ENCODE measurements around the gene LRRC43. TPM values are rescaled to one million over a fixed set of nuclear protein-coding genes. Genes with fewer than 3 reads are reported as not detected.
A peak's percentile ranks its signal among the peaks of the same experiment; 100 is the strongest.

The LRRC43 gene
- total RNA-seq, 2 experiments from 2014 or later = not detected

GRCh38 chr12:122166422-122167349 lies 16.2 kb upstream of the LRRC43 start:
- Mint-ChIP-seq H3K27ac (no peak overlapping the region), H3K9me3 (no peaks in the 10 kb centered on the region), H3K4me3 (no peak overlapping the region), H3K36me3 (ENCODE audit: low read depth) (no peaks in the 10 kb centered on the region), H3K27me3 (no peaks in the 10 kb centered on the region), H3K4me1 (ENCODE audit: low read depth) (no peaks in the 10 kb centered on the region)
- Histone ChIP-seq H3K36me3 (ENCODE audit: insufficient read depth, low read length) (no peaks in the 10 kb centered on the region), H3K27me3 (ENCODE audit: control insufficient read depth in 1 of 2, insufficient read depth in 2 of 2, low read length in 2 of 2) (no peaks in the 10 kb centered on the region), H3K9me3 (ENCODE audit: control insufficient read depth in 1 of 2, insufficient read depth in 1 of 2, low read length in 2 of 2) (no peaks in the 10 kb centered on the region), H3K4me3 (ENCODE audit: low read length) (no peak overlapping the region), H3K27ac (ENCODE audit: low read depth in 1 of 2, low read length in 2 of 2) (no peak overlapping the region), H3K4me1 (ENCODE audit: insufficient read depth, low read length) (peaks cover 4% of the 10 kb centered on the region)
- ATAC-seq (ENCODE audit: poor library complexity) (no peak), DNase-seq (peak in 1 of 14 experiments; percentile 43)
- ChIA-PET POLR2A (no interaction called here), CTCF (no interaction called here)
- TF ChIP-seq CTCF (IDR thresholded peaks at IDR 0.05) = no peak
- intact Hi-C loops (cut with DNase I, micrococcal nuclease) = no loop called here

GRCh38 chr12:122167356-122167925 lies 15.5 kb upstream of the LRRC43 start:
- no peaks in the 10 kb centered on the region for H3K36me3 ChIP-seq (ENCODE audit: insufficient read depth, low read length)
- intact Hi-C loops (cut with DNase I, micrococcal nuclease) = no loop called here
- Mint-ChIP-seq H3K27me3 (no peaks in the 10 kb centered on the region), H3K27ac (no peak overlapping the region), H3K36me3 (ENCODE audit: low read depth) (no peaks in the 10 kb centered on the region), H3K9me3 (no peaks in the 10 kb centered on the region), H3K4me1 (ENCODE audit: low read depth) (no peaks in the 10 kb centered on the region), H3K4me3 (no peak overlapping the region)
- ChIA-PET CTCF (no interaction called here), POLR2A (no interaction called here)
- no peak overlapping the region for H3K4me3 ChIP-seq (ENCODE audit: low read length)
- H3K9me3 ChIP-seq (ENCODE audit: control insufficient read depth in 1 of 2, insufficient read depth in 1 of 2, low read length in 2 of 2) = no peaks in the 10 kb centered on the region
- no peaks in the 10 kb centered on the region for H3K4me1 ChIP-seq (ENCODE audit: insufficient read depth, low read length)
- DNase-seq = no peak
- TF ChIP-seq CTCF (IDR thresholded peaks at IDR 0.05) = no peak
- H3K27ac ChIP-seq (ENCODE audit: low read depth in 1 of 2, low read length in 2 of 2) = no peak overlapping the region
- no peaks in the 10 kb centered on the region for H3K27me3 ChIP-seq (ENCODE audit: control insufficient read depth in 1 of 2, insufficient read depth in 2 of 2, low read length in 2 of 2)
- no peak for ATAC-seq (ENCODE audit: poor library complexity)

GRCh38 chr12:122168492-122168891 lies 14.4 kb upstream of the LRRC43 start:
- H3K27ac Mint-ChIP-seq = no peak overlapping the region
- H3K36me3 Mint-ChIP-seq (ENCODE audit: low read depth) = no peaks in the 10 kb centered on the region
- DNase-seq = no peak
- intact Hi-C loops (cut with DNase I, micrococcal nuclease) = no loop called here
- ChIA-PET POLR2A (interaction anchor here (0.7 kb wide), 1 partner anchor 142 kb away, joined by 3 read pairs; no protein-coding TSS in a partner anchor), CTCF (no interaction called here)
- Histone ChIP-seq H3K36me3 (ENCODE audit: insufficient read depth, low read length) (no peaks in the 10 kb centered on the region), H3K4me1 (ENCODE audit: insufficient read depth, low read length) (no peaks in the 10 kb centered on the region), H3K9me3 (ENCODE audit: control insufficient read depth in 1 of 2, insufficient read depth in 1 of 2, low read length in 2 of 2) (no peaks in the 10 kb centered on the region), H3K27ac (ENCODE audit: low read depth in 1 of 2, low read length in 2 of 2) (no peak overlapping the region), H3K4me3 (ENCODE audit: low read length) (no peak overlapping the region), H3K27me3 (ENCODE audit: control insufficient read depth in 1 of 2, insufficient read depth in 2 of 2, low read length in 2 of 2) (no peaks in the 10 kb centered on the region)
- no peak for ATAC-seq (ENCODE audit: poor library complexity)
- H3K4me1 Mint-ChIP-seq (ENCODE audit: low read depth) = no peaks in the 10 kb centered on the region
- no peaks in the 10 kb centered on the region for H3K27me3 Mint-ChIP-seq
- TF ChIP-seq CTCF (IDR thresholded peaks at IDR 0.05) = no peak
- no peaks in the 10 kb centered on the region for H3K9me3 Mint-ChIP-seq
- H3K4me3 Mint-ChIP-seq = no peak overlapping the region

All from CD4-positive, alpha-beta T cell (primary cell).